CD14-positive monocyte (primary cell): Measurements from ENCODE around the gene DPP7. TPM values are rescaled to one million over a fixed set of nuclear protein-coding genes. Genes with fewer than 3 reads are reported as not detected.
A peak's percentile ranks its signal among the peaks of the same experiment; 100 is the strongest.

Source experiments
- DNase-seq, 3 donors: peaks; one replicate each; pipeline ENCODE4 v3.0.0-alpha.2; 2011 to 2022
- H2AFZ ChIP-seq: 2 replicates; pipeline ENCODE4 v1.6.0; 2012; ENCODE audit warnings: mild to moderate bottlenecking, low read depth, low read length, inconsistent platforms; ENCODE audit not compliant: insufficient read depth, poor library complexity, severe bottlenecking
- H3K27ac ChIP-seq, 2 donors: 1 replicate in 1 of 2; 2 replicates in 1 of 2; pipeline ENCODE4 v1.5.1; 2012 to 2013; ENCODE audit warnings: low read length in 2 of 2, control low read depth in 1 of 2, inconsistent platforms in 1 of 2, low read depth in 1 of 2, mild to moderate bottlenecking in 1 of 2
- H3K27me3 ChIP-seq, 2 donors: one replicate each; pipeline versions ENCODE4 v1.6.0 to v1.6.1; 2011 to 2013; ENCODE audit warnings: low read length in 2 of 2; ENCODE audit not compliant: control insufficient read depth in 2 of 2, insufficient read depth in 2 of 2
- H3K36me3 ChIP-seq, 2 donors: replicated peaks in 1 of 2; 1 replicate in 1 of 2; 2 replicates in 1 of 2; pipeline versions ENCODE4 v1.5.1 to v1.6.1; 2012 to 2013; ENCODE audit warnings: low read length in 2 of 2, control low read depth in 1 of 2, inconsistent platforms in 1 of 2, mild to moderate bottlenecking in 1 of 2; ENCODE audit not compliant: insufficient read depth in 2 of 2, control insufficient read depth in 1 of 2
- H3K4me1 ChIP-seq, 2 donors: 1 replicate in 1 of 2; 2 replicates in 1 of 2; pipeline versions ENCODE4 v1.5.1 to v1.6.1; 2012 to 2013; ENCODE audit warnings: low read length in 2 of 2, control low read depth in 1 of 2, inconsistent platforms in 1 of 2, mild to moderate bottlenecking in 1 of 2, moderate library complexity in 1 of 2; ENCODE audit not compliant: insufficient read depth in 2 of 2, control insufficient read depth in 1 of 2
- H3K4me2 ChIP-seq: replicated peaks from 2 replicates; pipeline ENCODE3; 2012; ENCODE audit warnings: low read length, moderate library complexity, mild to moderate bottlenecking; ENCODE audit not compliant: poor library complexity, severe bottlenecking; ENCODE audit errors: extremely low read depth
- H3K4me3 ChIP-seq, 3 experiments: fragments of 200-600 bp in 1 of 3; sonication (generic) in 1 of 3; replicated peaks in 1 of 3; 1 replicate in 2 of 3; 2 replicates in 1 of 3; pipeline ENCODE4 v1.5.1; 2011 to 2013; ENCODE audit warnings: low read length in 3 of 3, mild to moderate bottlenecking in 3 of 3, control low read depth in 2 of 3, low read depth in 2 of 3, inconsistent platforms in 1 of 3, moderate library complexity in 1 of 3
- H3K79me2 ChIP-seq: 2 replicates; pipeline ENCODE4 v1.6.0; 2012; ENCODE audit warnings: mild to moderate bottlenecking, control low read depth, inconsistent platforms, low read length, moderate library complexity; ENCODE audit not compliant: insufficient read depth
- H3K9ac ChIP-seq: 2 replicates; pipeline ENCODE4 v1.6.0; 2017; ENCODE audit warnings: low read length, mild to moderate bottlenecking; ENCODE audit not compliant: insufficient read depth, poor library complexity, severe bottlenecking
- H3K9me3 ChIP-seq, 2 donors: replicated peaks in 1 of 2; 1 replicate in 1 of 2; 2 replicates in 1 of 2; pipeline versions ENCODE4 v1.5.1 to v1.6.1; 2012 to 2013; ENCODE audit warnings: low read length in 2 of 2, control low read depth in 1 of 2; ENCODE audit not compliant: control insufficient read depth in 1 of 2, insufficient read depth in 1 of 2
- H4K20me1 ChIP-seq: 2 replicates; pipeline ENCODE4 v1.6.0; 2012; ENCODE audit warnings: mild to moderate bottlenecking, low read length, control low read depth, moderate library complexity; ENCODE audit not compliant: insufficient read depth
- H3K27ac Mint-ChIP-seq, 7 donors: one replicate each; pipeline ENCODE4 v1.8.0; 2020; ENCODE audit warnings: mild to moderate bottlenecking in 7 of 7, mixed read lengths in 7 of 7, moderate library complexity in 6 of 7, inconsistent platforms in 2 of 7
- H3K27me3 Mint-ChIP-seq, 3 donors: one replicate each; pipeline ENCODE4 v1.8.0; 2021 to 2022; ENCODE audit warnings: low read depth in 3 of 3, mild to moderate bottlenecking in 3 of 3, mixed read lengths in 3 of 3, moderate library complexity in 3 of 3, inconsistent platforms in 1 of 3
- H3K36me3 Mint-ChIP-seq, 2 donors: one replicate each; pipeline ENCODE4 v1.8.0; 2020; ENCODE audit warnings: mixed read lengths in 2 of 2, inconsistent platforms in 1 of 2, mild to moderate bottlenecking in 1 of 2
- H3K4me1 Mint-ChIP-seq: one replicate; pipeline ENCODE4 v1.8.0; 2020; ENCODE audit warnings: mild to moderate bottlenecking, mixed read lengths
- H3K4me3 Mint-ChIP-seq, 2 donors: one replicate each; pipeline ENCODE4 v1.8.0; 2020; ENCODE audit warnings: mild to moderate bottlenecking in 2 of 2, mixed read lengths in 2 of 2, moderate library complexity in 1 of 2
- H3K9me3 Mint-ChIP-seq, 7 donors: one replicate each; pipeline ENCODE4 v1.8.0; 2020 to 2022; ENCODE audit warnings: mixed read lengths in 7 of 7, mild to moderate bottlenecking in 6 of 7, moderate library complexity in 6 of 7, inconsistent platforms in 2 of 7
- CTCF ChIP-seq: fragments of 200-600 bp; IDR thresholded peaks from one replicate; pipeline ENCODE4 v1.8.0; 2022; ENCODE audit warnings: antibody characterized with exemption, mild to moderate bottlenecking
- WGBS: methylation state at CpG from one replicate; pipeline ENCODE4 v1.1.5; 2013; ENCODE audit warnings: missing lambda C conversion rate; ENCODE audit not compliant: insufficient coverage; 5-methylcytosine and 5-hydroxymethylcytosine counted together
- intact Hi-C, 2 donors: fragments of 100-400 bp; cut with micrococcal nuclease; formaldehyde crosslinking; loops; one replicate each; pipeline versions ENCODE4 v1.15.0 to v1.15.1; 2023
- polyA plus RNA-seq, 3 donors: library from polyadenylated mRNA; depleted of rRNA in 1 of 3; unstranded in 2 of 3; stranded (reverse) in 1 of 3; fragments of 300-500 nt in 2 of 3; fragments of >200 nt in 1 of 3; fragmentation: Illumina TruSeq in 2 of 3; gene quantifications; 1 replicate in 2 of 3; 2 replicates in 1 of 3; pipeline ENCODE4 v1.2.3, GENCODE V29; 2012 to 2021

The DPP7 gene
- polyA plus RNA-seq, 3 donors, result 68.3 to 287 (median 150) TPM

DNA sequence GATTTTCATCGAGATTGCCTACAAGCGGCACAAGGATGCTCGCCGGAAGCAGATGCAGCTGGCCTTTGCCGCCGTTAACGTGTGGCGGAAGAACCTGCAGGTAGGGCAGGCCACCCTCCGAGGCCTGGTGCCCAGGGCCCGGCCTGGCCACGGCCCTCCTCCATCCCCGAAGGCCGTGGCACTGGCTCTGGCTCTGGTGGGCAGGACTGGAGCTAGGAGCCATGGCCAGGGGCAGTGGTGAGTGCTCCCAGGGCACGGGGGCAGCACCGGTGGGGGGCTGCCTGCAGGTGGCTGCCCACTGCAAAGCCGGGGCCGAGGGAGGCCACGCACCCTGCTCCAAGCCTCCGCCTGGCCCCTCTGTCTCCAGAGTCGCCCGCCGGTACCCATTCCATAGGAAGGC, 49.3 kb upstream of the DPP7 start:
- no peaks in the 10 kb centered on the region for H3K36me3 Mint-ChIP-seq
- 90% methylated on average over 20 of the region's 22 CpGs for WGBS
- no peak overlapping the region for H3K4me2 ChIP-seq
- peaks cover 0 to 17% (median 5%) of the 10 kb centered on the region in 7 donors for H3K9me3 Mint-ChIP-seq
- H3K9ac ChIP-seq, result no peak overlapping the region
- no peak overlapping the region for H3K27ac ChIP-seq
- intact Hi-C loops, result no loop called here
- H3K27ac Mint-ChIP-seq, result no peak overlapping the region
- H3K36me3 ChIP-seq, result no peaks in the 10 kb centered on the region
- peaks cover 3 to 10% of the 10 kb centered on the region in 2 donors for H3K4me1 ChIP-seq
- H3K27me3 Mint-ChIP-seq, result peaks cover 62 to 97% (median 84%) of the 10 kb centered on the region in 3 donors
- peak overlapping the region in 1 of 2 donors; percentile 84 for H3K4me3 Mint-ChIP-seq
- no peaks in the 10 kb centered on the region for H3K79me2 ChIP-seq
- no peak overlapping the region for H2AFZ ChIP-seq
- peaks cover 8 to 82% of the 10 kb centered on the region in 2 donors for H3K27me3 ChIP-seq
- H3K4me1 Mint-ChIP-seq, result peaks cover 6% of the 10 kb centered on the region
- no peaks in the 10 kb centered on the region for H4K20me1 ChIP-seq
- TF ChIP-seq CTCF, result no peak
- no peak for DNase-seq
- no peak overlapping the region for H3K4me3 ChIP-seq
- peaks cover 0 to 12% of the 10 kb centered on the region in 2 donors for H3K9me3 ChIP-seq

- DNase-seq, result no peak
- Histone ChIP-seq H3K4me2 (peak overlapping the region; percentile 58), H3K79me2 (no peaks in the 10 kb centered on the region), H3K4me1 (peaks cover 3 to 10% of the 10 kb centered on the region in 2 donors), H3K4me3 (peak overlapping the region in 2 of 3 experiments; percentile 7 to 44), H2AFZ (peak overlapping the region; percentile 46), H3K9me3 (peaks cover 0 to 12% of the 10 kb centered on the region in 2 donors), H3K27me3 (peaks cover 8 to 86% of the 10 kb centered on the region in 2 donors), H3K36me3 (no peaks in the 10 kb centered on the region), H3K9ac (no peak overlapping the region), H4K20me1 (no peaks in the 10 kb centered on the region), H3K27ac (no peak overlapping the region)
- H3K27me3 Mint-ChIP-seq, result peaks cover 64 to 97% (median 86%) of the 10 kb centered on the region in 3 donors
- H3K9me3 Mint-ChIP-seq, result peaks cover 0 to 20% (median 5%) of the 10 kb centered on the region in 7 donors
- no peaks in the 10 kb centered on the region for H3K36me3 Mint-ChIP-seq
- H3K27ac Mint-ChIP-seq, result no peak overlapping the region
- WGBS, result 37% methylated on average over 22 of the region's 26 CpGs
- TF ChIP-seq CTCF, result no peak
- H3K4me1 Mint-ChIP-seq, result peaks cover 6% of the 10 kb centered on the region
- H3K4me3 Mint-ChIP-seq, result peak overlapping the region; percentile 48 to 84
- intact Hi-C loops, result no loop called here
Observed at GRCh38 chr9:137163365-137163715, 48.8 kb upstream of the DPP7 start.
